Epithelial cell of proximal tubule (primary cell): ENCODE results near the gene SNX11. TPM values are rescaled to one million over a fixed set of nuclear protein-coding genes. Genes with fewer than 3 reads are reported as not detected.
A peak's percentile ranks its signal among the peaks of the same experiment; 100 is the strongest.
"Not testable (repeated sequence)": the region's sequence is repeated elsewhere in the genome, so short reads cannot be mapped to it uniquely, and the experiment has no call there.

Experiments used
- DNase-seq: peaks from one replicate; pipeline ENCODE4 v3.0.0-alpha.2; 2011; ENCODE audit warnings: low read depth
- H3K4me3 ChIP-seq: 2 replicates; pipeline ENCODE4 v1.5.1; 2011; ENCODE audit warnings: low read depth, mild to moderate bottlenecking, low read length
- total RNA-seq: library from RNA; depleted of rRNA; stranded (reverse); fragments of >200 nt; gene quantifications from 2 replicates; pipeline ENCODE4 v1.2.3, GENCODE V29; 2015
- TF ChIP-seq, protein P1 (sequence below): conservative IDR thresholded peaks from 2 replicates; pipeline ENCODE4 v1.5.1; 2012; ENCODE audit warnings: low read depth, mild to moderate bottlenecking, low read length

Gene SNX11
- total RNA-seq, 1 donor from 2014 or later, result 11.6 TPM

DNA sequence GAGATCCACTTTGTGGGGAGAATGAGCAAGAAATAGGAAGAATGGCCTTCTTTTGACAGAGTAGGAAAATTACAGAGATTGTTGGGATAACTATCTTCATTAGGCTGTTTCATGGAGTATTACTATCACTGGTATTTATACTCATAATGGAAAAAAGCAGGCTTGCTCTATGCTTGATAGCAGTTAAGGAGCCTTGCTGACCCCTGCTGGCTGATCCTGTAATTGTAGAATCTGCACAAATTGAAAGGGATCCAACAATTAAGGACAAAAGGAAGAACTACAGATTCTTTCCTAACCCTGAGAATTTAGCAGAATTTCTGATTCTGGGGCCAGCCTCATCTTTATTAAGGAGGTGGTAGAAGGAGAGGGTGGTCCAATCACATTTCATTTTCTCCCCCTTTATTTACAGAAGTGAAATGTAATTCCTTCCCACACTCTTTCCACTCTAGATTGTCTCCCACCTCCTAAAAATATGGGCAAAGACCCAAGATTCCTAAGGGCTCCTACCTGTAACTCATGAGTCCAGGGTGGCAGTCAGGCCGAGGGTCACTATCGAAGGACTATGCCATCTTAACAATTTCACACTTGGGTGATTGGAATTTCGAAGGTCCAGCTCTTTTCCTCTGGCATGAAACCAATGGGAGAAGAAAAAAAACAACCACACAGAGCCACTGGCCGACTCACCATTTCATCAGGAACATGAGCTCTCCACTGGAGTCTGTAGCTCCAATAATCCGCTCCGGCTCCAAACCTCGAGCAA is 33.1 kb upstream of the SNX11 start:
- peak; percentile 89 for DNase-seq
- H3K4me3 ChIP-seq, result no peak overlapping the region
- TF ChIP-seq, protein P1, sequence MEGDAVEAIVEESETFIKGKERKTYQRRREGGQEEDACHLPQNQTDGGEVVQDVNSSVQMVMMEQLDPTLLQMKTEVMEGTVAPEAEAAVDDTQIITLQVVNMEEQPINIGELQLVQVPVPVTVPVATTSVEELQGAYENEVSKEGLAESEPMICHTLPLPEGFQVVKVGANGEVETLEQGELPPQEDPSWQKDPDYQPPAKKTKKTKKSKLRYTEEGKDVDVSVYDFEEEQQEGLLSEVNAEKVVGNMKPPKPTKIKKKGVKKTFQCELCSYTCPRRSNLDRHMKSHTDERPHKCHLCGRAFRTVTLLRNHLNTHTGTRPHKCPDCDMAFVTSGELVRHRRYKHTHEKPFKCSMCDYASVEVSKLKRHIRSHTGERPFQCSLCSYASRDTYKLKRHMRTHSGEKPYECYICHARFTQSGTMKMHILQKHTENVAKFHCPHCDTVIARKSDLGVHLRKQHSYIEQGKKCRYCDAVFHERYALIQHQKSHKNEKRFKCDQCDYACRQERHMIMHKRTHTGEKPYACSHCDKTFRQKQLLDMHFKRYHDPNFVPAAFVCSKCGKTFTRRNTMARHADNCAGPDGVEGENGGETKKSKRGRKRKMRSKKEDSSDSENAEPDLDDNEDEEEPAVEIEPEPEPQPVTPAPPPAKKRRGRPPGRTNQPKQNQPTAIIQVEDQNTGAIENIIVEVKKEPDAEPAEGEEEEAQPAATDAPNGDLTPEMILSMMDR, result peak; percentile 83

DNA sequence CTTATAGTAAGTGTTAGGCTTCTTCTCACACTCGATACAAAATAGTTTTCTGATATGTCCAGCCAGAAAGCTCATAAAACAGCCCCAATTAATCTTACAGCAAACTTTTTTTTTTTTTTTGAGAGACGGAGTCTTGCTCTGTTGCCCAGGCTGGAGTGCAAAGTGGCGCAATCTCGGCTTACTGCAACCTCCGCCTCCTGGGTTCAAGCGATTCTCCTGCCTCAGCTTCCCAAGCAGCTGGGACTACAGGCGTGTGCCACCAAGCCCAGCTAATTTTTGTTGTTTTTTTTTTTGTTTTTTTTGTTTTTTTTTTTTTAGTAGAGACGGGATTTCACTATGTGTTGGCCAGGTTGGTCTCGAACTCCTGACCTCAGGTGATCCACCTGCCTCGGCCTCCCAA is 30.4 kb upstream of the SNX11 start:
- not testable (repeated sequence) for H3K4me3 ChIP-seq, DNase-seq

DNA sequence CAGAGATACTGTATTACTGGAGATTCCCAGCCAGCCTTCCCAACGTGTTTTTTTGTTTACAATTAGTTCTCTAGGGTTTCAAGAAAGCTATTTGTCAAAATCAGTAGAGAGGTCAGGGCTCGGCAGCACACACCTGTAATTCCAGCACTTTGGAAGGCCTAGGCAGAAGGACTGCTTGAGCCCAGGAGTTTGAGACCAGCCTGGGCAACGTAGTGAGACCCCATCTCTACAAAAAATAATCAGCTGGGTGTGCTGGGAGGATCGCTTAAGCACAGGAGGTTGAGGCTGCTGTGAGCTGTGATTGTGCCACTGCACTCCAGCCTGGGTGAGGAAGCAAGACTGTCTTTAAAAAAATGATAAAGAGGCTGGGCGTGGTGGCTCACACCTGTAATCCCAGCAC is 25.7 kb upstream of the SNX11 start:
- DNase-seq, result no peak
- H3K4me3 ChIP-seq, result no peak overlapping the region
- TF ChIP-seq, protein P1, result no peak

DNA sequence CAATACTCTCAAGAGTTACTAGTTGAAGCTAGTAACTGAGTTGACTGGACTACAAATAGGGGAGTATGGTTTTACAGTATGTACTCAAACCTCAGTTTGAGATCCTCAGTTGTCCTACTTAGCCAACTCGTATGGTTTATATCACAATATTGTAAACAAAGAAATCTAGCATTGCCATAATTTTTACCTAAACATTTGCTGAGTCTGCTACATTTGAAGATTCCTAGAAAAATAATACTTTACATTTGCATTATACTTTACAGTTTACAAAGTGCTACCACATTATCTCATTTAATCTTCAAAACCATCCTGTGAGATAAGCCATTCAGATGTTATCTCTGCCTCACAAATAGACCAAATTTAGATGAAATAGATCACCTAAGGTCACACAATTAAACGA is 22.6 kb upstream of the SNX11 start:
- H3K4me3 ChIP-seq, result no peak overlapping the region
- no peak for DNase-seq
- TF ChIP-seq, protein P1, result no peak

DNA sequence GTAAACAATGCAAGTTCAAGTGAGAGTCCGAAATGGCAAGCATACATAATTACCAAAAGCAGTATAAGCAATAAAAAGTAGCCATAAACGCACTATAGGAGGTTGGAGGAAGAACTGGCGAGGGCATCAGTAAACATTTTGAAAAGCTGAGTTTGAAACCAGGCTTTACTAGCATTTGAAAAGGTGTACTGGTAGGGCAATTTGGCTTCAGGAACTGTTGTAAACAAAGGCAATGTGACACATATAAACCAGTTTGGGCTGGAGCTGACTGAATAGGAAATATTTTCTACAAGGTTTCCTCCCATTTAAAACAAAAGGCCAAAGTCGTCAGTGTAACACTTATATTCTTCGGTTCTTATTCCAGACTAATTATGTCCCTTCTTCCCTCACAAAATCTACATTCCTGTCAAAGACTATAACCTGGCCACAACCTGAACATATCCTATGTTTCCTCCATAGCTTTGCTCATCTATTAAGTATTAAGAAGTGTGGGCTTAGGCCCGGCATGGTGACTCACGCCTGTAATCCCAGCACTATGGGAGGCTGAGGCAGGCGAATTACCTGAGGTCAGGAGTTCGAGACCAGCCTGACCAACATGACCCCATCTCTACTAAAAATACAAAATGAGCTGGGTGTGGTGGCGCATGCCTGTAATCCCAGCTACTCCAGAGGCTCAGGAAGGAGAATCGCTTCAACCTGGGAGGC is 14.1 kb upstream of the SNX11 start:
- no peak overlapping the region for H3K4me3 ChIP-seq
- TF ChIP-seq, protein P1, result no peak
- no peak for DNase-seq

DNA sequence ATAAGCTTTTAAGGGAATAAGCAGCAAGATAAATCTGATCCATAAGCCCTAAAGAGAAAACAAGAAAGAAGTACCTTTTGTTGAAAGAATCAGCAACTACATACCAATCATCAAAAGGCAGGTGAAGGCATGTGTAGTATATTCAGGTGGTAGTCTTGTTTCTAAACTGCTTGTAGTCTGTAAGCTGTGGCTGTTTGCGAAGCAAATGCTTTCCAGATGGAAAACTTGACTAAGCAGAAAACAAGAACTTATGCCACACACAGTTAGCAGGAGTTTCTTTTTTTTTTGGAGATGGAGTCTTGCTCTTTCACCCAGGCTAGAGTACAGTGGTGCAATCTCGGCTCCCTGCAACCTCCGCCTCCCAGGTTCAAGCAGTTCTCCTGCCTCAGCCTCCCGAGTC is 12.0 kb upstream of the SNX11 start:
- TF ChIP-seq, protein P1, result no peak
- H3K4me3 ChIP-seq, result no peak overlapping the region
- DNase-seq, result no peak

DNA sequence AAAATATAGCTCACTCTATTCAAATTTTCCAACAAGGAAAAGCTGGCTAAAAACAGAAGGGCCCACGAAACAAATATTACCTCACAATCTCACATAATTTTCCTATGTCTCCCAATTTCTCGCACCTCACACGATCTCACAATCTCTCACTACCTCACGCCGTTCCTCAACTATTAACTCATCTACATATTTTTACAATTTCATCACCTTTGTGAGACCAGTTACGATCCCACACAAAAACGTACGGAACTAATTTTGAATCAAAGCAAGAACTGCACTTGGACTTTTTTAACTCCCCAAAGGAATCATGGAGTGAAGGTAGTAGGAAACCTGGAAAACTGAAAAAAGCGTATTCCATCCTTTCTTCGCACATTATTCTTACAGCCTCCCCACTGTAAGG is 7.4 kb upstream of the SNX11 start:
- no peak for DNase-seq
- H3K4me3 ChIP-seq, result peak overlapping the region; percentile 96
- TF ChIP-seq, protein P1, result no peak
